AG04449 (cell line): ENCODE measurements around the gene ABCC3.

Source experiments
- CTCF ChIA-PET: fragments of 350-600 bp; formaldehyde crosslinking; extraction: SDS; loops from one replicate; lab custom pipeline; 2021; ENCODE audit warnings: antibody characterized with exemption; lab: Yijun Ruan, JAX
- POLR2A ChIA-PET: fragments of 400-600, 350-600 bp; formaldehyde crosslinking; extraction: SDS; loops from one replicate; lab custom pipeline; 2020; ENCODE audit warnings: antibody characterized with exemption, inconsistent platforms; lab: Yijun Ruan, JAX
- DNase-seq: peaks from one replicate; pipeline ENCODE4 v3.0.0-alpha.2; 2010; ENCODE audit warnings: low read depth, low spot score
- H3K4me3 ChIP-seq: 2 replicates; pipeline ENCODE4 v1.5.1; 2011; ENCODE audit warnings: low read depth, mild to moderate bottlenecking, control low read depth, low read length
- CTCF ChIP-seq: IDR thresholded peaks from one replicate; pipeline ENCODE4 v1.5.1; 2011; ENCODE audit warnings: mild to moderate bottlenecking, moderate library complexity, low read length, control low read depth, inconsistent platforms; ENCODE audit not compliant: insufficient read depth; ENCODE audit errors: missing control alignments

Gene ABCC3

GRCh38 chr17:50688245-50688644 is 53.6 kb downstream of the ABCC3 start:
- no peak for TF ChIP-seq CTCF
- H3K4me3 ChIP-seq: no peak overlapping the region
- CTCF ChIA-PET: interaction anchor here (1.3 to 11.3 kb wide), 3 partner anchors 57 to 209 kb away, joined by 3 to 150 read pairs (median 6); partner anchors contain the start of gene SPATA20
- no peak for DNase-seq
- POLR2A ChIA-PET: no interaction called here

GRCh38 chr17:50689251-50689650 is 54.6 kb downstream of the ABCC3 start:
- no peak for TF ChIP-seq CTCF
- no peak for DNase-seq

GRCh38 chr17:50689956-50690886 is 55.5 kb downstream of the ABCC3 start:
- H3K4me3 ChIP-seq: no peak overlapping the region
- ChIA-PET POLR2A (no interaction called here), CTCF (interaction anchor here (0.6 to 9.3 kb wide), 6 partner anchors 8 to 146 kb away, joined by 3 to 265 read pairs (median 8); partner anchors contain the start of gene SPATA20)
- no peak for DNase-seq
- TF ChIP-seq CTCF: no peak

More at GRCh38 chr17:50689251-50689650, 54.6 kb downstream of the ABCC3 start:
- POLR2A ChIA-PET: no interaction called here
- H3K4me3 ChIP-seq: no peak overlapping the region
- CTCF ChIA-PET: interaction anchor here (0.6 to 11.3 kb wide), 4 partner anchors 58 to 210 kb away, joined by 3 to 150 read pairs (median 4); partner anchors contain the start of gene SPATA20

- ChIA-PET POLR2A (interaction anchor here (0.6 to 1.2 kb wide), 2 partner anchors 52 to 53 kb away, joined by 3 read pairs; no protein-coding TSS in a partner anchor), CTCF (interaction anchor here (0.8 to 9.3 kb wide), 5 partner anchors 9 to 147 kb away, joined by 3 to 265 read pairs (median 10); partner anchors contain the start of gene SPATA20)
- no peak for DNase-seq
- H3K4me3 ChIP-seq: no peak overlapping the region
- TF ChIP-seq CTCF: no peak
Measured at GRCh38 chr17:50690887-50691549, 56.3 kb downstream of the ABCC3 start.

GRCh38 chr17:50691550-50692447 is 57.1 kb downstream of the ABCC3 start:
- H3K4me3 ChIP-seq: no peak overlapping the region
- CTCF ChIA-PET: interaction anchor here (0.8 to 9.3 kb wide), 8 partner anchors 10 to 149 kb away, joined by 3 to 265 read pairs (median 24); partner anchors contain the start of genes ANKRD40 and SPATA20
- no peak for TF ChIP-seq CTCF
- no peak for DNase-seq
- POLR2A ChIA-PET: interaction anchor here (0.6 to 1.2 kb wide), 2 partner anchors 53 to 54 kb away, joined by 3 read pairs; no protein-coding TSS in a partner anchor
